ENCODE results near the gene OSBPL1A.

GRCh38 chr18:24266131-24266530, 131.5 kb downstream of the OSBPL1A start:
- TF ChIP-seq POLR2A (IDR thresholded peaks at IDR 0.05) (no peak), CTCF (IDR thresholded peaks at IDR 0.05) (no peak), EP300 (IDR thresholded peaks at IDR 0.05) (no peak)
